ENCODE measurements around the gene SMC1B. TPM values are rescaled to one million over a fixed set of nuclear protein-coding genes. Genes with fewer than 3 reads are reported as not detected.

SMC1B gene
- total and polyA plus RNA-seq, 2 experiments from 2014 or later, result 0.10 TPM; not detected in 1

GRCh38 chr22:45359627-45360026, 53.8 kb downstream of the SMC1B start:
- H3K27me3 ChIP-seq (ENCODE audit: insufficient read depth), result no peaks in the 10 kb centered on the region
- H3K36me3 Mint-ChIP-seq (ENCODE audit: low read depth), result no peaks in the 10 kb centered on the region
- H2AFZ ChIP-seq, result no peak overlapping the region
- no peaks in the 10 kb centered on the region for H3K4me1 ChIP-seq (ENCODE audit: insufficient read depth)
- no peak overlapping the region for H3K4me3 ChIP-seq
- no peak overlapping the region for H3K27ac Mint-ChIP-seq
- no peaks in the 10 kb centered on the region for H3K9me2 ChIP-seq (ENCODE audit: insufficient read depth)
- no peak for ATAC-seq
- H3K27me3 Mint-ChIP-seq (ENCODE audit: insufficient read depth, low read depth, poor library complexity), result peaks cover 2% of the 10 kb centered on the region
- no peaks in the 10 kb centered on the region for H4K20me1 ChIP-seq (replicated peaks; ENCODE audit: insufficient read depth)
- H3K4me3 Mint-ChIP-seq, result no peak overlapping the region
- no peaks in the 10 kb centered on the region for H3K36me3 ChIP-seq (ENCODE audit: insufficient read depth)
- no peak overlapping the region for H3K27ac ChIP-seq (ENCODE audit: low read depth)
- no peaks in the 10 kb centered on the region for H3F3A ChIP-seq (replicated peaks; ENCODE audit: low read depth)
- no peaks in the 10 kb centered on the region for H3K4me1 Mint-ChIP-seq
- TF ChIP-seq POLR2AphosphoS5 (IDR thresholded peaks at IDR 0.05; ENCODE audit: low read depth) (no peak), ZNF331 (CRISPR knock-in tag; IDR thresholded peaks at IDR 0.05; ENCODE audit: low read depth) (no peak), STAT1 (IDR thresholded peaks at IDR 0.05; ENCODE audit: unreplicated experiment) (no peak), CREB1 (CRISPR knock-in tag; IDR thresholded peaks at IDR 0.05; ENCODE audit: low read depth) (no peak), NANOG (IDR thresholded peaks at IDR 0.05; ENCODE audit: borderline replicate concordance) (no peak), ETS1 (IDR thresholded peaks at IDR 0.05) (no peak), JUNB (IDR thresholded peaks at IDR 0.05; ENCODE audit: unreplicated experiment) (no peak), EZH2 (IDR thresholded peaks at IDR 0.05; ENCODE audit: low read depth, unreplicated experiment) (no peak), EZH2phosphoT487 (IDR thresholded peaks at IDR 0.05; ENCODE audit: unreplicated experiment) (no peak)
- TF ChIP-seq, protein P1, sequence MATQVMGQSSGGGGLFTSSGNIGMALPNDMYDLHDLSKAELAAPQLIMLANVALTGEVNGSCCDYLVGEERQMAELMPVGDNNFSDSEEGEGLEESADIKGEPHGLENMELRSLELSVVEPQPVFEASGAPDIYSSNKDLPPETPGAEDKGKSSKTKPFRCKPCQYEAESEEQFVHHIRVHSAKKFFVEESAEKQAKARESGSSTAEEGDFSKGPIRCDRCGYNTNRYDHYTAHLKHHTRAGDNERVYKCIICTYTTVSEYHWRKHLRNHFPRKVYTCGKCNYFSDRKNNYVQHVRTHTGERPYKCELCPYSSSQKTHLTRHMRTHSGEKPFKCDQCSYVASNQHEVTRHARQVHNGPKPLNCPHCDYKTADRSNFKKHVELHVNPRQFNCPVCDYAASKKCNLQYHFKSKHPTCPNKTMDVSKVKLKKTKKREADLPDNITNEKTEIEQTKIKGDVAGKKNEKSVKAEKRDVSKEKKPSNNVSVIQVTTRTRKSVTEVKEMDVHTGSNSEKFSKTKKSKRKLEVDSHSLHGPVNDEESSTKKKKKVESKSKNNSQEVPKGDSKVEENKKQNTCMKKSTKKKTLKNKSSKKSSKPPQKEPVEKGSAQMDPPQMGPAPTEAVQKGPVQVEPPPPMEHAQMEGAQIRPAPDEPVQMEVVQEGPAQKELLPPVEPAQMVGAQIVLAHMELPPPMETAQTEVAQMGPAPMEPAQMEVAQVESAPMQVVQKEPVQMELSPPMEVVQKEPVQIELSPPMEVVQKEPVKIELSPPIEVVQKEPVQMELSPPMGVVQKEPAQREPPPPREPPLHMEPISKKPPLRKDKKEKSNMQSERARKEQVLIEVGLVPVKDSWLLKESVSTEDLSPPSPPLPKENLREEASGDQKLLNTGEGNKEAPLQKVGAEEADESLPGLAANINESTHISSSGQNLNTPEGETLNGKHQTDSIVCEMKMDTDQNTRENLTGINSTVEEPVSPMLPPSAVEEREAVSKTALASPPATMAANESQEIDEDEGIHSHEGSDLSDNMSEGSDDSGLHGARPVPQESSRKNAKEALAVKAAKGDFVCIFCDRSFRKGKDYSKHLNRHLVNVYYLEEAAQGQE (IDR thresholded peaks at IDR 0.05; ENCODE audit: unreplicated experiment), result no peak
- TF ChIP-seq, protein P2, sequence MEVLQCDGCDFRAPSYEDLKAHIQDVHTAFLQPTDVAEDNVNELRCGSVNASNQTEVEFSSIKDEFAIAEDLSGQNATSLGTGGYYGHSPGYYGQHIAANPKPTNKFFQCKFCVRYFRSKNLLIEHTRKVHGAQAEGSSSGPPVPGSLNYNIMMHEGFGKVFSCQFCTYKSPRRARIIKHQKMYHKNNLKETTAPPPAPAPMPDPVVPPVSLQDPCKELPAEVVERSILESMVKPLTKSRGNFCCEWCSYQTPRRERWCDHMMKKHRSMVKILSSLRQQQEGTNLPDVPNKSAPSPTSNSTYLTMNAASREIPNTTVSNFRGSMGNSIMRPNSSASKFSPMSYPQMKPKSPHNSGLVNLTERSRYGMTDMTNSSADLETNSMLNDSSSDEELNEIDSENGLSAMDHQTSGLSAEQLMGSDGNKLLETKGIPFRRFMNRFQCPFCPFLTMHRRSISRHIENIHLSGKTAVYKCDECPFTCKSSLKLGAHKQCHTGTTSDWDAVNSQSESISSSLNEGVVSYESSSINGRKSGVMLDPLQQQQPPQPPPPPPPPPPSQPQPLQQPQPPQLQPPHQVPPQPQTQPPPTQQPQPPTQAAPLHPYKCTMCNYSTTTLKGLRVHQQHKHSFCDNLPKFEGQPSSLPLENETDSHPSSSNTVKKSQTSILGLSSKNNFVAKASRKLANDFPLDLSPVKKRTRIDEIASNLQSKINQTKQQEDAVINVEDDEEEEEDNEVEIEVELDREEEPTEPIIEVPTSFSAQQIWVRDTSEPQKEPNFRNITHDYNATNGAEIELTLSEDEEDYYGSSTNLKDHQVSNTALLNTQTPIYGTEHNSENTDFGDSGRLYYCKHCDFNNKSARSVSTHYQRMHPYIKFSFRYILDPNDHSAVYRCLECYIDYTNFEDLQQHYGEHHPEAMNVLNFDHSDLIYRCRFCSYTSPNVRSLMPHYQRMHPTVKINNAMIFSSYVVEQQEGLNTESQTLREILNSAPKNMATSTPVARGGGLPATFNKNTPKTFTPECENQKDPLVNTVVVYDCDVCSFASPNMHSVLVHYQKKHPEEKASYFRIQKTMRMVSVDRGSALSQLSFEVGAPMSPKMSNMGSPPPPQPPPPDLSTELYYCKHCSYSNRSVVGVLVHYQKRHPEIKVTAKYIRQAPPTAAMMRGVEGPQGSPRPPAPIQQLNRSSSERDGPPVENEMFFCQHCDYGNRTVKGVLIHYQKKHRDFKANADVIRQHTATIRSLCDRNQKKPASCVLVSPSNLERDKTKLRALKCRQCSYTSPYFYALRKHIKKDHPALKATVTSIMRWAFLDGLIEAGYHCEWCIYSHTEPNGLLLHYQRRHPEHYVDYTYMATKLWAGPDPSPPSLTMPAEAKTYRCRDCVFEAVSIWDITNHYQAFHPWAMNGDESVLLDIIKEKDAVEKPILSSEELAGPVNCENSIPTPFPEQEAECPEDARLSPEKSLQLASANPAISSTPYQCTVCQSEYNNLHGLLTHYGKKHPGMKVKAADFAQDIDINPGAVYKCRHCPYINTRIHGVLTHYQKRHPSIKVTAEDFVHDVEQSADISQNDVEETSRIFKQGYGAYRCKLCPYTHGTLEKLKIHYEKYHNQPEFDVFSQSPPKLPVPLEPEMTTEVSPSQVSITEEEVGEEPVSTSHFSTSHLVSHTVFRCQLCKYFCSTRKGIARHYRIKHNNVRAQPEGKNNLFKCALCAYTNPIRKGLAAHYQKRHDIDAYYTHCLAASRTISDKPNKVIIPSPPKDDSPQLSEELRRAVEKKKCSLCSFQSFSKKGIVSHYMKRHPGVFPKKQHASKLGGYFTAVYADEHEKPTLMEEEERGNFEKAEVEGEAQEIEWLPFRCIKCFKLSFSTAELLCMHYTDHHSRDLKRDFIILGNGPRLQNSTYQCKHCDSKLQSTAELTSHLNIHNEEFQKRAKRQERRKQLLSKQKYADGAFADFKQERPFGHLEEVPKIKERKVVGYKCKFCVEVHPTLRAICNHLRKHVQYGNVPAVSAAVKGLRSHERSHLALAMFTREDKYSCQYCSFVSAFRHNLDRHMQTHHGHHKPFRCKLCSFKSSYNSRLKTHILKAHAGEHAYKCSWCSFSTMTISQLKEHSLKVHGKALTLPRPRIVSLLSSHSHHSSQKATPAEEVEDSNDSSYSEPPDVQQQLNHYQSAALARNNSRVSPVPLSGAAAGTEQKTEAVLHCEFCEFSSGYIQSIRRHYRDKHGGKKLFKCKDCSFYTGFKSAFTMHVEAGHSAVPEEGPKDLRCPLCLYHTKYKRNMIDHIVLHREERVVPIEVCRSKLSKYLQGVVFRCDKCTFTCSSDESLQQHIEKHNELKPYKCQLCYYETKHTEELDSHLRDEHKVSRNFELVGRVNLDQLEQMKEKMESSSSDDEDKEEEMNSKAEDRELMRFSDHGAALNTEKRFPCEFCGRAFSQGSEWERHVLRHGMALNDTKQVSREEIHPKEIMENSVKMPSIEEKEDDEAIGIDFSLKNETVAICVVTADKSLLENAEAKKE (CRISPR knock-in tag; IDR thresholded peaks at IDR 0.05), result no peak
- H3K4me2 ChIP-seq, result no peak overlapping the region
- no peaks in the 10 kb centered on the region for H3K79me2 ChIP-seq (replicated peaks; ENCODE audit: insufficient read depth)
- DNase-seq (ENCODE audit: low spot score), result no peak
- H3K9me3 Mint-ChIP-seq, result no peaks in the 10 kb centered on the region
